Parathyroid adenoma (tissue), 2 donors: Measurements from ENCODE around the gene FOSL2.

Source experiments
- H2AFZ ChIP-seq: fragments of 300-600 bp; sonication (generic); one replicate; pipeline ENCODE4 v1.7.0; 2017; ENCODE audit warnings: antibody characterized with exemption, mild to moderate bottlenecking
- H3K27ac ChIP-seq: fragments of 300-600 bp; sonication (generic); one replicate; pipeline ENCODE4 v1.7.0; 2017
- H3K27me3 ChIP-seq: fragments of 300-600 bp; sonication (generic); one replicate; pipeline ENCODE4 v1.7.0; 2017; ENCODE audit warnings: low read length; ENCODE audit not compliant: control insufficient read depth, insufficient read depth
- H3K36me3 ChIP-seq: fragments of 300-600 bp; sonication (generic); one replicate; pipeline ENCODE4 v1.7.0; 2017; ENCODE audit warnings: low read length; ENCODE audit not compliant: control insufficient read depth, insufficient read depth
- H3K4me1 ChIP-seq: fragments of 300-600 bp; sonication (generic); one replicate; pipeline ENCODE4 v1.7.0; 2017; ENCODE audit warnings: control low read depth
- H3K4me2 ChIP-seq: fragments of 300-600 bp; sonication (generic); one replicate; pipeline ENCODE4 v1.7.0; 2017; ENCODE audit warnings: low read length
- H3K4me3 ChIP-seq: fragments of 300-600 bp; sonication (generic); one replicate; pipeline ENCODE4 v1.7.0; 2017; ENCODE audit warnings: low read depth, low read length
- H3K79me2 ChIP-seq: fragments of 300-600 bp; sonication (generic); one replicate; pipeline ENCODE4 v1.7.0; 2017; ENCODE audit warnings: control low read depth
- H3K9ac ChIP-seq: fragments of 300-600 bp; sonication (generic); one replicate; pipeline ENCODE4 v1.7.0; 2017; ENCODE audit warnings: mild to moderate bottlenecking
- H3K9me3 ChIP-seq: fragments of 300-600 bp; sonication (generic); one replicate; pipeline ENCODE4 v1.7.0; 2017; ENCODE audit warnings: low read length; ENCODE audit not compliant: control insufficient read depth
- TF ChIP-seq, protein P1 (sequence below): fragments of 300-600 bp; sonication (generic); IDR thresholded peaks from one replicate; pipeline ENCODE4 v1.7.0; 2017; ENCODE audit warnings: antibody characterized with exemption, mild to moderate bottlenecking
- donor health status: primary hyperparathyroidism.

Gene FOSL2

DNA sequence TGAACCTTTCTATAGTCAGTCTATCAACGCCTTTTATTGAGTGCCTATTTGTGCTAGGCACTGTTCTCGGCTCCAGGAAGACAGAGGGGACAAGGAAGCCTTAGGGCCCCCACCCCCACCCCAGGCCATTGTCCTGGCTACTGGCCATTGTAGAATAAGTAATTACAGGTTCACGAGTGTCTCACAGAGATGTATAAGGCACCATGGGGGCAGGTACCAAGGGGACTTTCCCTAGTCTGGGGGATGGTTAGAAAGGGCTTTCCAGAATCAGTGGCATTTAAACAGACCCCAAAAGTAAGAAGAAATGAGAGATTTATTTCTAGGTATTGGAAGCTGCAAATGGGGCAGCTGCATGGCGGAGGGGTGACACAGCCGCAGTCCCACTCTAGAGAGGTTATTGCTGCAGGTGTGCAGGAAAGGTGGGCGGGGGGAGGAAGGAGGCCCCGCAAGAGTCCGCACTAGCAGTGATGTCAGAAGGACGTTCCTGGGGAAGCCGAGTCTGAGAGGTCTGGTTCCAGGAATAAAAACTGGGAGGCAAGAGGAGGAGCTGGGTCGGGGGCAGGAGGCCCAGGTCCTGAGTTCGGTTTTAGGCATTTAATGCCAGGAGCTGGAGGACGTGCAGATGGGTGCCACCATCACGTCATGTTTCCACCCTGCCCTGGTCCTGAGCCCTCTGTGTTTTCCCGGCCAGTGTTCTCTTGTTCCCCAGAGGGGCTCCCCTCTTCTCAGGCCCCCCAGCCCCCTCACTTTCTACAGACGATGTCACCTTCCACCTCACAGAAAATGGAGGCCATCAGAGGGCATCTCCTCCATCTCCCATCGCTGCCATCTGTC lies 30.5 kb downstream of the FOSL2 start:
- H3K27ac ChIP-seq: no peak overlapping the region
- H3K4me3 ChIP-seq: no peak overlapping the region
- no peaks in the 10 kb centered on the region for H3K36me3 ChIP-seq
- H3K4me2 ChIP-seq: no peak overlapping the region
- TF ChIP-seq, protein P1, sequence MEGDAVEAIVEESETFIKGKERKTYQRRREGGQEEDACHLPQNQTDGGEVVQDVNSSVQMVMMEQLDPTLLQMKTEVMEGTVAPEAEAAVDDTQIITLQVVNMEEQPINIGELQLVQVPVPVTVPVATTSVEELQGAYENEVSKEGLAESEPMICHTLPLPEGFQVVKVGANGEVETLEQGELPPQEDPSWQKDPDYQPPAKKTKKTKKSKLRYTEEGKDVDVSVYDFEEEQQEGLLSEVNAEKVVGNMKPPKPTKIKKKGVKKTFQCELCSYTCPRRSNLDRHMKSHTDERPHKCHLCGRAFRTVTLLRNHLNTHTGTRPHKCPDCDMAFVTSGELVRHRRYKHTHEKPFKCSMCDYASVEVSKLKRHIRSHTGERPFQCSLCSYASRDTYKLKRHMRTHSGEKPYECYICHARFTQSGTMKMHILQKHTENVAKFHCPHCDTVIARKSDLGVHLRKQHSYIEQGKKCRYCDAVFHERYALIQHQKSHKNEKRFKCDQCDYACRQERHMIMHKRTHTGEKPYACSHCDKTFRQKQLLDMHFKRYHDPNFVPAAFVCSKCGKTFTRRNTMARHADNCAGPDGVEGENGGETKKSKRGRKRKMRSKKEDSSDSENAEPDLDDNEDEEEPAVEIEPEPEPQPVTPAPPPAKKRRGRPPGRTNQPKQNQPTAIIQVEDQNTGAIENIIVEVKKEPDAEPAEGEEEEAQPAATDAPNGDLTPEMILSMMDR: no peak
- H2AFZ ChIP-seq: no peak overlapping the region
- no peaks in the 10 kb centered on the region for H3K79me2 ChIP-seq
- no peak overlapping the region for H3K9ac ChIP-seq
- no peaks in the 10 kb centered on the region for H3K27me3 ChIP-seq
- H3K9me3 ChIP-seq: no peaks in the 10 kb centered on the region
- no peaks in the 10 kb centered on the region for H3K4me1 ChIP-seq

GRCh38 chr2:28423856-28424605 lies 31.4 kb downstream of the FOSL2 start:
- H3K79me2 ChIP-seq: no peaks in the 10 kb centered on the region
- no peaks in the 10 kb centered on the region for H3K27me3 ChIP-seq
- H3K4me3 ChIP-seq: no peak overlapping the region
- TF ChIP-seq, protein P1: no peak
- H3K9ac ChIP-seq: no peak overlapping the region
- H3K9me3 ChIP-seq: no peaks in the 10 kb centered on the region
- H3K4me1 ChIP-seq: no peaks in the 10 kb centered on the region
- H3K36me3 ChIP-seq: no peaks in the 10 kb centered on the region
- no peak overlapping the region for H2AFZ ChIP-seq
- no peak overlapping the region for H3K27ac ChIP-seq
- H3K4me2 ChIP-seq: no peak overlapping the region

GRCh38 chr2:28424799-28425463 lies 32.3 kb downstream of the FOSL2 start:
- Histone ChIP-seq H3K27ac (no peak overlapping the region), H3K4me3 (no peak overlapping the region), H3K4me1 (no peaks in the 10 kb centered on the region), H3K4me2 (no peak overlapping the region), H3K9me3 (no peaks in the 10 kb centered on the region), H3K79me2 (no peaks in the 10 kb centered on the region), H3K9ac (no peak overlapping the region), H3K36me3 (no peaks in the 10 kb centered on the region), H2AFZ (no peak overlapping the region), H3K27me3 (no peaks in the 10 kb centered on the region)
- TF ChIP-seq, protein P1: no peak

DNA sequence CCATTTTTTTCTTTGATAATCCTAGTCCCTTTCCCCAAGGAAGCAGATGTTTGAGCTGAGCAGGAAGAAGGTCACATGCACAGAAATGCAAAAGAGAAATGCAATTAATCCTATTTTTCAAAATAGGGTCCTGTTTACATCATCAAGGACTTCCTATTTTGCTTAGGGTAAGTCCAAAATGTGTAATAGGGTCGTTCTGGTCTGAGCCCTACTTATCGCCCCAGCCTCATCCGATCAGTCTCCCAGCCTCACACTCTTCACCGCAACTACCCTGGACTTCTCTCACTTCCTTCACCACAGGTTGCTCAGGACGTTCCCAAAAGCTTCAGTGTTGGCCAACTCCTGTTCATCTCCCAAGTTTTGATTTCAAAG lies 32.8 kb downstream of the FOSL2 start:
- no peaks in the 10 kb centered on the region for H3K27me3 ChIP-seq
- H3K4me2 ChIP-seq: no peak overlapping the region
- H3K4me3 ChIP-seq: no peak overlapping the region
- no peaks in the 10 kb centered on the region for H3K36me3 ChIP-seq
- no peak overlapping the region for H2AFZ ChIP-seq
- no peak overlapping the region for H3K27ac ChIP-seq
- no peaks in the 10 kb centered on the region for H3K4me1 ChIP-seq
- no peak overlapping the region for H3K9ac ChIP-seq
- no peaks in the 10 kb centered on the region for H3K9me3 ChIP-seq
- TF ChIP-seq, protein P1: no peak
- H3K79me2 ChIP-seq: no peaks in the 10 kb centered on the region
